GM18511 (cell line): ENCODE measurements around the gene VCL.
"Not testable (repeated sequence)": the region's sequence is repeated elsewhere in the genome, so short reads cannot be mapped to it uniquely, and the experiment has no call there.

Experiments used
- ATAC-seq: cut with Tn5 transposase; IDR thresholded peaks from one replicate; pipeline ENCODE4 v1.9.1; 2021; ENCODE audit warnings: mild to moderate bottlenecking, moderate library complexity; ENCODE audit not compliant: unreplicated experiment

VCL gene

DNA sequence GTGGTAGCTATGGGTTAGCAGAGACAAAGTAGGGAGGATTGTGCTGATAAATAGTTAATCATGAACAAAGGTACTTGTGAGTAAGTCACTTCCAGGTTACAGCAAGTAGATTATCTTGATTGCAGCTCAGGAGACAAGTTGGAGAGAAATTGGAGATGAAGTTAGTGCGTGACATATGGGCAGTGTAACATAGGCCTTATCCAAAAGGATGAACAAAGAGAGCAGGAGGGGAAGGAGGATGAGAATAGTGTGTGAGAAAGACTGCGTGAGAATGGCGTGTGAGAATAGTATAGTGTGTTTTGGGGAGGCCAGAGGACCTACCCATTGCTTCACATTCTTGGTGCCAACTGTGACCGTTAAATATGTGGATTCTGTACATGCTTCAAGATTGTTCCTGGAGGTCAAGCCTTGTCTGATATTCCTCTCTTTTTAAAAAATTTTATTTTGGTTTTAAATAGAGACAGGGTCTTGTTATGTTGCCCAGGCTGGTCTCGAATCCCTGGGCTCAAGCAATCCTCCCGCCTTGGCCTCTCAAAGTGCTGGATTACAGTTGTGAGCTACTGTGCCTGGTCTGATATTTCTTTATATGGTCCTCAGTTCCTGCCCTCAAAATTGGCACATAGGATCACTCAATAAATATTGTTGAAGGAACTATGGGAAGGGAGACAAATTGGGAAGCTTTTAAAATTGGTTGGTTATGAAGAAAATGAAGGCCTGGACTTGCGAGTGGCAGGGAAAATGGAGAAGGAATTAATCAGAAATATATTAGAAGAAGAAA, 3.2 kb downstream of the VCL start:
- no peak for ATAC-seq

- no peak for ATAC-seq
Observed at GRCh38 chr10:74006269-74006668, 8.4 kb downstream of the VCL start.

- ATAC-seq: peak; percentile 80
Observed at GRCh38 chr10:74008212-74008731, 10.4 kb downstream of the VCL start.

DNA sequence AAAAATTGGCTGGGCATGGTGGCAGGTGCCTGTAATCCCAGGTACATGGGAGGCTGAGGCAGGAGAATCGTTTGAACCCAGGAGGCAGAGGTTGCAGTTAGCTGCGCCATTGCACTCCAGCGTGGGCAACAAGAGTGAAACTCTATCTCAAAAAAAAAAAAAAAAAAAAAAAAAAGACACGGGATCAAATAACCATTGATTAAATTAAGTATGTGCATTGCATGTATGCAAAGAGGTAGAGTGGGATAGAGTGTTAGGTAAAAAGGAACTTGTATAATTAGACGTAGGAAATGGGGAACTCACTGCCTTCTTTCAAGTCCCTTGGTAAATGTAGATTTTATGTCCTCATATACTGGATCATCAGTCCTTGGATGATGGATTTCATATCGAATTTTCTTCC, 13.1 kb downstream of the VCL start:
- no peak for ATAC-seq

DNA sequence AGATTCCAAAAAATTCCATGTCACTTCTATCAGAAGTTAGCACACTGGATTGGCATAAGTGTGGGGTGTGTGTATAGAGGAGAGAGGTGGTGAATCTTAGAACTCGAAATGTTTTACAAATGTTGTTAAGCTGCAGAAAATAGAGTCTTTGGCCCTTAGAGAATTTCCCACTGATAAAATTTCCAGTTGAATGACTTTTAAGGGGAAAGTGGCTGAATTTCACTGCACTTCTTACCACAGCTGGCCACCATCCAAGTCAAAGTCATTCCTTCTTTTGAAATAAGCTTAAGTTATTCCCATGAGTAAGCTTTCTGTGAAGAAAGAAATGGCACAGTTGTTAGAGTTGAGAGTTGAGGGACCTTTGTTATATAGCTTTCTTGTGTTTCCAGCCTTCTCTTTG, 13.9 kb downstream of the VCL start:
- no peak for ATAC-seq

GRCh38 chr10:74012480-74012879, 14.6 kb downstream of the VCL start:
- no peak for ATAC-seq

GRCh38 chr10:74013004-74013403, 15.1 kb downstream of the VCL start:
- ATAC-seq: no peak

DNA sequence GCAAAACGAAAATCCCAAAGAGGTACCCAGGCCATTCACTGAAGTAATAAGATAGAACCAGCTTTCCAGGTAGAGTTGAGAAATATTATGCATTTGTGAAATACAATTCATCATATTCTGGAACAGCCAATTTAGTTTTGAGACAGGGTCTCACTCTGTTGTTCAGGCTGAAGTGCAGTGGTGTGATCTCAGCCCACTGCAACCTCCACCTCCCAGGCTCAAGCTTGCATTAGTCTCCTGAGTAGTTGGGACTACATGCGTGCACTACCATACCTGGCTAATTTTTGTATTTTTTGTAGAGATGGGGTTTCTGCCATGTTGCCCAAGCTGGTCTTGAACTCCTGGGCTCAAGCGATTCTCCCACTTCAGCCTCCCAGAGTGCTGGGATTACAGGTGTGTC, 16.7 kb downstream of the VCL start:
- not testable (repeated sequence) for ATAC-seq

DNA sequence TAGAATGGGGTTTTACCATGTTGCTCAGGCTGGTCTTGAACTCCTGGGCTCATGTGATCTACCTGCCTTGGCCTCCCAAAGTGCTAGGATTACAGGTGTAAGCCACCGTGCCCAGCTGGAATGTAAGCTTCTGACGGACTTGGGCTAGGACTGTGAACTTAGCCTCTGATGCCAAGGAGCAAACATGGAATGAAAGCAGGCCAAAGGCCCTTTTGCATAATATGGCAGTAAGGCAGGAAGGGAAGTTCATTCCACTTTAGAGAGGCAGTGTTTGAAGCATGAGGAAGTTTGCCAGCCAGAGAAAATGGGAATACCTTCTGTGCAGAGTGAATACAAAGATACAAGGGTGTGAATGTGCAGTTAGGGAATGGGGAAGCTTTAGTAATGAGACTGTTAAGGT, 20.3 kb downstream of the VCL start:
- no peak for ATAC-seq

- no peak for ATAC-seq
Observed at GRCh38 chr10:74021248-74022055, 23.5 kb downstream of the VCL start.

DNA sequence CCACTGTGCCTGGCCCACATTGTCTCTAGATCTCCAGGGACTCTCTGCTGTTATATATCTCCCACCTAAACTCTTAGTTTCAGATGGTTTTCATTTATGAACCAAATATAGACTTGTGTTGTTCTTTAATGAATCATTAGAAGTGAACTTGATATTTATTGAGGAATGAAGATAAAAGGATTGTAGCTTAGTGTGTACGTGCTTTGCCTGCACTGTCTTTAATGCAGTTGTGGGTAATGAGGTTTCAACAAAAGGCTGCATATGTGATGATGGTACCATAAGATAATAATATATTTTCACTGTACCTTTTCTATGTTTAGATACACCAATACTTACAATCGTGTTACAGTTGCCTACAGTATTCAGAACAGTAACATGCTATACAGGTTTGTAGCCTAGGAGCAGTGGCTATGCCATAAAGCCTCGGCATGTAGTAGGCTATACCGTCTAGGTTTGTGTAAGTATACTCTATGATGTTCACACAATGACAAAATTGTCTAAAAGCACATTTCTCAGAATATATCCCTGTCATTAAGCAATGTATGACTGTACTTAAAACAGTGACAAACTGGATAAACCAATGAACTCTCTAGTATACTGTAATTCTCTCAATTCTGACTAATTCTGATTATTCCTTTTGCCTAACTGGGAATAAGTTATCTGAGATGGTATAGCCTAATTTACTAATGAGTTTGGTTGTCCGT, 25.2 kb downstream of the VCL start:
- ATAC-seq: no peak

DNA sequence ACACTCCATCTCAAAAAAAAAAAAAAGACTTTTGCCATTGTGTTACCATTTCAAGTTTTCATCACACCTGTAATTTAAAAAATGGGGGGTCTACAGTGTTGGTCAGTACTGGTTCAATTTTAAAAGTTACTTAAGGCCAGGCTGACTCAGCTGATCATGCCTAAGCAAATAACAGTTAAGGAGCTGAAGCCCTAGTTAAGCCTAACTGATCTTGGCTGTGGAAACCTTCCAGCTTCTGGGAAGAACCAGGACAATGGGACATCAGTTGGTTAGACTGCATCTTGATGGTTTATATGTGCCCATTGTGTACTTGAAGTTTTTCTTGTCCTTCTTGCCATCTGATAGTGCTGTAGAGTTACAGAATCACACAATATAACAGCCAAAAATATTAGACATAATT, 26.7 kb downstream of the VCL start:
- ATAC-seq: no peak

DNA sequence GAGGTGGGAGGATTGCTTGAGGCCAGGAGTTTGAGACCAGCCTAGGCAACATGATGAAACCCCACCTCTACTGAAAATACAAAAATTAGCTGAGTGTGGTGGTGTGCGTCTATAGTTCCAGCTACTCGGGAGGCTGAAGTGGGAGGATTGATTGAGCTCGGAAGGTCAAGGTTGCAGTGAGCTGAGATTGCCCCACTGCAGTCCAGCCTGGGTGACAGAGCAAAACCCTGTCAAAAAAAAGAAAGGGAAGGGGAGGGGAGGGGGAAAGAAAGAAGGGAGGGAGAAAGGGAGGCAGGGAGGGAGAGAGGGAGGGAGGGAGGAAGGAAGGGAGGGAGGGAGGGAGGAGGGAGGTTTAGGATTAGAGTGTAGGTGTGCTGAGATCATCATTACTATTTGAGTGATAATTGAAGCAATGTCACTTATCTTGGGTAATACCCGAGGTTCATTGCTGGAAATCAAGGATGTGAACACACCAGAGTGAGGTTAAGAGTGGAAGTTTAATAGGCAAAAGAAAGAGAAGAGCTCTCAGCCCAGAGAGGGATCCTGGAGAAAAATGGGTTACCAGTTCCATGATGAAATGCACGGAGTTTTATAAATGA, 27.6 kb downstream of the VCL start:
- no peak for ATAC-seq

- ATAC-seq: no peak
Observed at GRCh38 chr10:74026428-74027015, 28.6 kb downstream of the VCL start.

GRCh38 chr10:74027702-74028101, 29.8 kb downstream of the VCL start:
- ATAC-seq: no peak

DNA sequence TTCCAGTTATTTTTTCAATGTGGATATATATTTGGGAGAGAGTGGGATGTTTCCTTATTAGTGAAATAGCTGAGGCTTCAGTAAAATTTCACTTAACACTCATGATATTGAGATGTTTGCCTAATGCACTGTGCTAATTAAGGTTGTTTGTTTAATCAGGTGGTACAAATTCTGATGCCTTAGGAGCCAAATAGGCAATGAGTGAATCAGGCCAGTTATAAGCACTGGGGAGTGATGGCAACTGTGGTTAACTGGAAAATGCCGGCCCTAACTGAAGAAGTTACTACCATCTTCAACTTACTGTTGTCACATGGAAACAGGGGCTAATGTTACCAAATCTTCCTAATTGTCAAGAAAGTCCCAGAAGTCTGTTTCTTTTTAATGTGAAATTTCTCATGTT, 32.0 kb downstream of the VCL start:
- no peak for ATAC-seq

- not testable (repeated sequence) for ATAC-seq
Observed at GRCh38 chr10:74032208-74032607, 34.3 kb downstream of the VCL start.

- no peak for ATAC-seq
Observed at GRCh38 chr10:74032900-74033655, 35.2 kb downstream of the VCL start.

DNA sequence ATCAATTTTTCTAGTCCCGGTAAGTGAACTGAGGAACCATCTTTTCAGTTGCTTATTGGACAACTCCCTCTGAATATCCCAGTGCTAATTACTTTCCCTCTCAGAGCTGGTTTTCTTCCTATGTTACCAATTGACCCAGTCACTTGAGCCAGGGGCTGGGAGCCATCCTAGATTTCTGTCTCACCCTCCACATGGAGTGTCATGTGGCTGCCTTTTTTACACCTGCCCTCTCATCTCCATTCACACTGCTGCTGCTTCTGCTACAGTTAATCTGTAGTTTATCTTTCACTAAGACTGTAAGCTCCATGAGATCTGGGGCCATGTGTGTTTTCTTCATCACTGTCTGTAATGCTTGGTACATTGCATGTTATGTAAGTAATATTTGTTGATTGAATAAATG, 35.8 kb downstream of the VCL start:
- ATAC-seq: no peak

GRCh38 chr10:74034301-74034700, 36.4 kb downstream of the VCL start:
- peak; percentile 58 for ATAC-seq
